ENCODE measurements around the gene NUS1. TPM values are rescaled to one million over a fixed set of nuclear protein-coding genes. Genes with fewer than 3 reads are reported as not detected.

NUS1 gene
- total and polyA plus RNA-seq, 2 of the 13 experiments (the other 11 are each of a cell fraction or from before 2014, with no cell fraction given), result 18.3 to 18.6 TPM

DNA sequence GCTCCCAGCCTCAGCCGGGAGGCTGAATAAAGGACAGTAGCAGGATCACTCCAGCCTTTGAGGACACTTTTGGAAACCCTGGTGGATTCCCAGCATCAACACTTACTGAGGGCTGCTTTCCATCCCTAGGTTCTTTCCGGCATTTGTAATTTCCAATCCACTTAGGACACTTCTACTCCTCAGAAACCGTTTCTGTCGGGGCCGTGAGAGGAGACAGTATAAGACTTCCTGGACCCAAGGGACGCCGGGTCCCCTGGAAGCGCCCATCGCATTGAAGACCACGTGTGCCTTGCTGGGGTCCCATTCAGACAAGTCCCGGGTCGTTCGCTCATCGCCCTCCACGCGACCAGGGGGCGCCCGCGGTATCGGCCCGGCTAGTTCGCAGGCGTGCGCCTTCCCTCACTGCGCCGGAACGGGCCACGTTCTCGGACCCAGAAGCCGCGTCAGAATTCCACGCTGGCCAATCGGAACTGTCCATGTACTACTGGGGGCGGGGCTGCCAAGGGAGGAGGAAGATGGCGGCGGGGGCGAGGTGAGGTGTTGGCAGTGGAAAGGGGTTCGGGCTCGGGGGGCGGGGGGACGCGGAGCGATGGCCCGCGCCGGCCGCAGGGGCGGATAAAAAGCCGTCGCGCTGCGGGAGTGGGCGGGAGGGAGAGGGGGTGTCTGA, at the start of gene NUS1 (continued):
- TF ChIP-seq, protein P1, sequence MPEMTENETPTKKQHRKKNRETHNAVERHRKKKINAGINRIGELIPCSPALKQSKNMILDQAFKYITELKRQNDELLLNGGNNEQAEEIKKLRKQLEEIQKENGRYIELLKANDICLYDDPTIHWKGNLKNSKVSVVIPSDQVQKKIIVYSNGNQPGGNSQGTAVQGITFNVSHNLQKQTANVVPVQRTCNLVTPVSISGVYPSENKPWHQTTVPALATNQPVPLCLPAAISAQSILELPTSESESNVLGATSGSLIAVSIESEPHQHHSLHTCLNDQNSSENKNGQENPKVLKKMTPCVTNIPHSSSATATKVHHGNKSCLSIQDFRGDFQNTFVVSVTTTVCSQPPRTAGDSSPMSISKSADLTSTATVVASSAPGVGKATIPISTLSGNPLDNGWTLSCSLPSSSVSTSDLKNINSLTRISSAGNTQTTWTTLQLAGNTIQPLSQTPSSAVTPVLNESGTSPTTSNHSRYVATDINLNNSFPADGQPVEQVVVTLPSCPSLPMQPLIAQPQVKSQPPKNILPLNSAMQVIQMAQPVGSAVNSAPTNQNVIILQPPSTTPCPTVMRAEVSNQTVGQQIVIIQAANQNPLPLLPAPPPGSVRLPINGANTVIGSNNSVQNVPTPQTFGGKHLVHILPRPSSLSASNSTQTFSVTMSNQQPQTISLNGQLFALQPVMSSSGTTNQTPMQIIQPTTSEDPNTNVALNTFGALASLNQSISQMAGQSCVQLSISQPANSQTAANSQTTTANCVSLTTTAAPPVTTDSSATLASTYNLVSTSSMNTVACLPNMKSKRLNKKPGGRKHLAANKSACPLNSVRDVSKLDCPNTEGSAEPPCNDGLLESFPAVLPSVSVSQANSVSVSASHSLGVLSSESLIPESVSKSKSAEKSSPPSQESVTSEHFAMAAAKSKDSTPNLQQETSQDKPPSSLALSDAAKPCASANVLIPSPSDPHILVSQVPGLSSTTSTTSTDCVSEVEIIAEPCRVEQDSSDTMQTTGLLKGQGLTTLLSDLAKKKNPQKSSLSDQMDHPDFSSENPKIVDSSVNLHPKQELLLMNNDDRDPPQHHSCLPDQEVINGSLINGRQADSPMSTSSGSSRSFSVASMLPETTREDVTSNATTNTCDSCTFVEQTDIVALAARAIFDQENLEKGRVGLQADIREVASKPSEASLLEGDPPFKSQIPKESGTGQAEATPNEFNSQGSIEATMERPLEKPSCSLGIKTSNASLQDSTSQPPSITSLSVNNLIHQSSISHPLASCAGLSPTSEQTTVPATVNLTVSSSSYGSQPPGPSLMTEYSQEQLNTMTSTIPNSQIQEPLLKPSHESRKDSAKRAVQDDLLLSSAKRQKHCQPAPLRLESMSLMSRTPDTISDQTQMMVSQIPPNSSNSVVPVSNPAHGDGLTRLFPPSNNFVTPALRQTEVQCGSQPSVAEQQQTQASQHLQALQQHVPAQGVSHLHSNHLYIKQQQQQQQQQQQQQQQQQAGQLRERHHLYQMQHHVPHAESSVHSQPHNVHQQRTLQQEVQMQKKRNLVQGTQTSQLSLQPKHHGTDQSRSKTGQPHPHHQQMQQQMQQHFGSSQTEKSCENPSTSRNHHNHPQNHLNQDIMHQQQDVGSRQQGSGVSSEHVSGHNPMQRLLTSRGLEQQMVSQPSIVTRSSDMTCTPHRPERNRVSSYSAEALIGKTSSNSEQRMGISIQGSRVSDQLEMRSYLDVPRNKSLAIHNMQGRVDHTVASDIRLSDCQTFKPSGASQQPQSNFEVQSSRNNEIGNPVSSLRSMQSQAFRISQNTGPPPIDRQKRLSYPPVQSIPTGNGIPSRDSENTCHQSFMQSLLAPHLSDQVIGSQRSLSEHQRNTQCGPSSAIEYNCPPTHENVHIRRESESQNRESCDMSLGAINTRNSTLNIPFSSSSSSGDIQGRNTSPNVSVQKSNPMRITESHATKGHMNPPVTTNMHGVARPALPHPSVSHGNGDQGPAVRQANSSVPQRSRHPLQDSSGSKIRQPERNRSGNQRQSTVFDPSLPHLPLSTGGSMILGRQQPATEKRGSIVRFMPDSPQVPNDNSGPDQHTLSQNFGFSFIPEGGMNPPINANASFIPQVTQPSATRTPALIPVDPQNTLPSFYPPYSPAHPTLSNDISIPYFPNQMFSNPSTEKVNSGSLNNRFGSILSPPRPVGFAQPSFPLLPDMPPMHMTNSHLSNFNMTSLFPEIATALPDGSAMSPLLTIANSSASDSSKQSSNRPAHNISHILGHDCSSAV (CRISPR knock-in tag; IDR thresholded peaks at IDR 0.05; ENCODE audit: borderline replicate concordance), result no peak
- no peak for TF ChIP-seq ZNF841 (CRISPR knock-in tag; IDR thresholded peaks at IDR 0.05; ENCODE audit: borderline replicate concordance)
- no peak for TF ChIP-seq ZNF101 (CRISPR knock-in tag; IDR thresholded peaks at IDR 0.05; ENCODE audit: borderline replicate concordance, low read depth)
- peak; percentile 70; the same call in 1 of the 2 replicates for TF ChIP-seq ZNF441 (CRISPR knock-in tag; IDR thresholded peaks at IDR 0.05; ENCODE audit: borderline replicate concordance)
- TF ChIP-seq, protein P2, sequence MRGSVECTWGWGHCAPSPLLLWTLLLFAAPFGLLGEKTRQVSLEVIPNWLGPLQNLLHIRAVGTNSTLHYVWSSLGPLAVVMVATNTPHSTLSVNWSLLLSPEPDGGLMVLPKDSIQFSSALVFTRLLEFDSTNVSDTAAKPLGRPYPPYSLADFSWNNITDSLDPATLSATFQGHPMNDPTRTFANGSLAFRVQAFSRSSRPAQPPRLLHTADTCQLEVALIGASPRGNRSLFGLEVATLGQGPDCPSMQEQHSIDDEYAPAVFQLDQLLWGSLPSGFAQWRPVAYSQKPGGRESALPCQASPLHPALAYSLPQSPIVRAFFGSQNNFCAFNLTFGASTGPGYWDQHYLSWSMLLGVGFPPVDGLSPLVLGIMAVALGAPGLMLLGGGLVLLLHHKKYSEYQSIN (CRISPR knock-in tag; IDR thresholded peaks at IDR 0.05; ENCODE audit: borderline replicate concordance), result no peak
- TF ChIP-seq SIX4 (CRISPR knock-in tag; IDR thresholded peaks at IDR 0.05), result peak; percentile 75; the same call in 1 of the 2 replicates
- TF ChIP-seq DR1 (CRISPR knock-in tag; IDR thresholded peaks at IDR 0.05), result peak; percentile 75
- TF ChIP-seq KMT2B (CRISPR knock-in tag; IDR thresholded peaks at IDR 0.05), result peak; percentile 99
- TF ChIP-seq NCOA2 (CRISPR knock-in tag; IDR thresholded peaks at IDR 0.05), result peak; percentile 25; the same call in 1 of the 2 replicates
- TF ChIP-seq ARNT2 (CRISPR knock-in tag; IDR thresholded peaks at IDR 0.05; ENCODE audit: low read depth), result peak; percentile 86
- TF ChIP-seq U2AF1 (optimal IDR thresholded peaks at IDR 0.05; ENCODE audit: low read depth, low read length), result no peak
- no peak for TF ChIP-seq ZNF10 (CRISPR knock-in tag; IDR thresholded peaks at IDR 0.05; ENCODE audit: borderline replicate concordance, low read depth)
- TF ChIP-seq, protein P3, sequence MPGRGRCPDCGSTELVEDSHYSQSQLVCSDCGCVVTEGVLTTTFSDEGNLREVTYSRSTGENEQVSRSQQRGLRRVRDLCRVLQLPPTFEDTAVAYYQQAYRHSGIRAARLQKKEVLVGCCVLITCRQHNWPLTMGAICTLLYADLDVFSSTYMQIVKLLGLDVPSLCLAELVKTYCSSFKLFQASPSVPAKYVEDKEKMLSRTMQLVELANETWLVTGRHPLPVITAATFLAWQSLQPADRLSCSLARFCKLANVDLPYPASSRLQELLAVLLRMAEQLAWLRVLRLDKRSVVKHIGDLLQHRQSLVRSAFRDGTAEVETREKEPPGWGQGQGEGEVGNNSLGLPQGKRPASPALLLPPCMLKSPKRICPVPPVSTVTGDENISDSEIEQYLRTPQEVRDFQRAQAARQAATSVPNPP (CRISPR knock-in tag; IDR thresholded peaks at IDR 0.05), result no peak; the same call in 1 of the 2 replicates
- no peak for TF ChIP-seq ISX (CRISPR knock-in tag; conservative IDR thresholded peaks at IDR 0.05)
- peak; percentile 95 for TF ChIP-seq GABPB1 (CRISPR knock-in tag; IDR thresholded peaks at IDR 0.05)
- TF ChIP-seq, protein P4, sequence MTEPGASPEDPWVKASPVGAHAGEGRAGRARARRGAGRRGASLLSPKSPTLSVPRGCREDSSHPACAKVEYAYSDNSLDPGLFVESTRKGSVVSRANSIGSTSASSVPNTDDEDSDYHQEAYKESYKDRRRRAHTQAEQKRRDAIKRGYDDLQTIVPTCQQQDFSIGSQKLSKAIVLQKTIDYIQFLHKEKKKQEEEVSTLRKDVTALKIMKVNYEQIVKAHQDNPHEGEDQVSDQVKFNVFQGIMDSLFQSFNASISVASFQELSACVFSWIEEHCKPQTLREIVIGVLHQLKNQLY (CRISPR knock-in tag; IDR thresholded peaks at IDR 0.05), result peak; percentile 68; the same call in 1 of the 2 replicates
- peak; percentile 72; the same call in 1 of the 2 replicates for TF ChIP-seq KDM4B (CRISPR knock-in tag; IDR thresholded peaks at IDR 0.05)

Data from HepG2 (cell line).